D721Med (cell line): ENCODE data around the gene IL20RA.

Experiments
- DNase-seq: peaks from one replicate; pipeline ENCODE4 v3.0.0; 2011; ENCODE audit warnings: low spot score; ENCODE audit not compliant: insufficient read length
- FAIRE-seq: peaks from 2 replicates; lab custom pipeline; 2011; peaks lifted over from hg19 to GRCh38; lab: Jason Lieb, UNC
- CTCF ChIP-seq: IDR thresholded peaks from 2 replicates; pipeline ENCODE4 v1.5.1; 2012; ENCODE audit warnings: mild to moderate bottlenecking, control low read depth; ENCODE audit not compliant: insufficient read depth; ENCODE audit errors: missing control alignments

IL20RA gene

DNA sequence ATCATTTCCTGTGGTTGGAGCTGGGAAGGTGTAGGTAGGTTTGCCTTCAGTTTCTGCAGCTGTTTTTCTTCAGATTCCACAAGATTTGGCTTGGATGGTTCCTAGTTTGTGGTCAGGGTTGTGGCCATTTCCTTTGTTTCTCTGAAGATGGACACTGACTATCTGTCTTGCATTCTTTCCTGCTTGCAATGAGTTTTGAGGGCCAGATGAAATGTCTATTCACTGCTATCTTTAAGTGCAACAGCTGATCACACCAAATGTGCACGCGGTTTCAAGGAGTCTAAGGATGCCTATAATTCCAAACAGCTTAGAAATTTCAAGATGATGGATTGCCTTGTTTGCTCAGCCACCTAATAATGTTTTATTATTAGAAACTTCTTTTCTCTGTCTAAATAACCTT is 28.4 kb downstream of the IL20RA start:
- FAIRE-seq (no peak), DNase-seq (no peak)
- TF ChIP-seq CTCF: no peak

DNA sequence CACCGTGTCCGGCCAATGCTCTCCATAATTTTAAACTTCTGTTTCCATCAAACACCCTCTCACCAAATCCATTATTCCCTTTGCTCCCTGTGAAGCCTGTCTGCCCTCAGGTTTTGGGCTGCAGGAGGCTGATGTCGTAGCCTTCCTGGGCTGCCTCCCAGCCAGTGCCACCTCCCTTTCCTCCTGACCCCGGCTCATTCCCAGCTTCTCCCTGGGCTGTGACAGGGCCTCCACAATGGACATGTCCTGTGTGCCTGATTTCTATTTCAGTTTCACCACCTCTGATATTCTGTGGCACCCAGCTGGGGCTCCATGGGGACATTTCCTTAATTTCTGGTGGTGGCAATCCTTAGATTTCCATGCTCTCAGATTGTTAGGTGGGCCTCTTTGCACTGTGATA is 28.8 kb downstream of the IL20RA start:
- no peak for FAIRE-seq
- DNase-seq: no peak
- no peak for TF ChIP-seq CTCF

GRCh38 chr6:137013738-137014602 is 30.8 kb downstream of the IL20RA start:
- DNase-seq: no peak
- peak; percentile 32 for TF ChIP-seq CTCF
- FAIRE-seq: no peak

GRCh38 chr6:137013031-137013430 is 31.7 kb downstream of the IL20RA start:
- no peak for TF ChIP-seq CTCF
- DNase-seq: no peak
- FAIRE-seq: no peak

DNA sequence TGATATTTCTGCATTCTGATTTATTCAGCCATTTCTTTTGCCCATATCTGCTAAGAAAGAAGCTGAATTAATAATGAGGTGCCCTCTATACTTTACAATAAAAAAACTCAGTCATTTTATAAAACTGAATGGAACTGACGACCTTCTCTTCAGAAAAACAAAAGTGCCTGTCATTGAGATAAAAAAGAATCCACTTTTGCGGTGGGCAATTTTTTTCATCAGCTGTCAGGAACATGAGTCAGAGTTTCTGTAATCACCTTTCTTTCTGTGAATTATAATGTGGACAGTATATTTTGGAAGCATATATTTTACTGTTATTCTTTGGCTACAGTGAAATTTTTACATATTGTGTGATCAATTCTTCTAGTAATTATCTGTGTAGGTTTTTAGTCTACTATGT is 33.4 kb downstream of the IL20RA start:
- no peak for TF ChIP-seq CTCF
- DNase-seq: no peak
- FAIRE-seq: no peak

- DNase-seq (no peak), FAIRE-seq (no peak)
Measured at GRCh38 chr6:137010128-137010718, 34.5 kb downstream of the IL20RA start.

More at GRCh38 chr6:137010128-137010718, 34.5 kb downstream of the IL20RA start:
- no peak for TF ChIP-seq CTCF
